ENCODE data around the gene TAF4. TPM values are rescaled to one million over a fixed set of nuclear protein-coding genes. Genes with fewer than 3 reads are reported as not detected.
A peak's percentile ranks its signal among the peaks of the same experiment; 100 is the strongest.

TAF4 gene
- total and polyA plus RNA-seq, 2 of the 13 experiments (the other 11 are each of a cell fraction or from before 2014, with no cell fraction given), result 5.9 to 12.0 TPM

- no peak for TF ChIP-seq PCBP1 (IDR thresholded peaks at IDR 0.05; ENCODE audit: borderline replicate concordance, low read depth, low read length)
- TF ChIP-seq ZNF17 (CRISPR knock-in tag; IDR thresholded peaks at IDR 0.05), result no peak
- TF ChIP-seq, protein P1, sequence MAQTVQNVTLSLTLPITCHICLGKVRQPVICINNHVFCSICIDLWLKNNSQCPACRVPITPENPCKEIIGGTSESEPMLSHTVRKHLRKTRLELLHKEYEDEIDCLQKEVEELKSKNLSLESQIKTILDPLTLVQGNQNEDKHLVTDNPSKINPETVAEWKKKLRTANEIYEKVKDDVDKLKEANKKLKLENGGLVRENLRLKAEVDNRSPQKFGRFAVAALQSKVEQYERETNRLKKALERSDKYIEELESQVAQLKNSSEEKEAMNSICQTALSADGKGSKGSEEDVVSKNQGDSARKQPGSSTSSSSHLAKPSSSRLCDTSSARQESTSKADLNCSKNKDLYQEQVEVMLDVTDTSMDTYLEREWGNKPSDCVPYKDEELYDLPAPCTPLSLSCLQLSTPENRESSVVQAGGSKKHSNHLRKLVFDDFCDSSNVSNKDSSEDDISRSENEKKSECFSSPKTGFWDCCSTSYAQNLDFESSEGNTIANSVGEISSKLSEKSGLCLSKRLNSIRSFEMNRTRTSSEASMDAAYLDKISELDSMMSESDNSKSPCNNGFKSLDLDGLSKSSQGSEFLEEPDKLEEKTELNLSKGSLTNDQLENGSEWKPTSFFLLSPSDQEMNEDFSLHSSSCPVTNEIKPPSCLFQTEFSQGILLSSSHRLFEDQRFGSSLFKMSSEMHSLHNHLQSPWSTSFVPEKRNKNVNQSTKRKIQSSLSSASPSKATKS (CRISPR knock-in tag; IDR thresholded peaks at IDR 0.05), result no peak
- TF ChIP-seq DR1 (CRISPR knock-in tag; IDR thresholded peaks at IDR 0.05), result no peak
- TF ChIP-seq ZMYM4 (CRISPR knock-in tag; IDR thresholded peaks at IDR 0.05), result peak; percentile 0; the same call in 1 of the 2 replicates
- TF ChIP-seq ZMAT3 (CRISPR knock-in tag; conservative IDR thresholded peaks at IDR 0.05), result 0 out of 2 replicates have a peak, but pooled peaks have one; percentile 6
- no peak for TF ChIP-seq MAFG (CRISPR knock-in tag; IDR thresholded peaks at IDR 0.05)
- TF ChIP-seq CBFB (CRISPR knock-in tag; IDR thresholded peaks at IDR 0.05), result no peak
- TF ChIP-seq SP4 (CRISPR knock-in tag; IDR thresholded peaks at IDR 0.05), result 0 out of 2 replicates have a peak, but pooled peaks have one; percentile 3
- no peak for TF ChIP-seq HNRNPK (IDR thresholded peaks at IDR 0.05; ENCODE audit: low read depth, low read length, poor library complexity, severe bottlenecking)
- TF ChIP-seq, protein P2, sequence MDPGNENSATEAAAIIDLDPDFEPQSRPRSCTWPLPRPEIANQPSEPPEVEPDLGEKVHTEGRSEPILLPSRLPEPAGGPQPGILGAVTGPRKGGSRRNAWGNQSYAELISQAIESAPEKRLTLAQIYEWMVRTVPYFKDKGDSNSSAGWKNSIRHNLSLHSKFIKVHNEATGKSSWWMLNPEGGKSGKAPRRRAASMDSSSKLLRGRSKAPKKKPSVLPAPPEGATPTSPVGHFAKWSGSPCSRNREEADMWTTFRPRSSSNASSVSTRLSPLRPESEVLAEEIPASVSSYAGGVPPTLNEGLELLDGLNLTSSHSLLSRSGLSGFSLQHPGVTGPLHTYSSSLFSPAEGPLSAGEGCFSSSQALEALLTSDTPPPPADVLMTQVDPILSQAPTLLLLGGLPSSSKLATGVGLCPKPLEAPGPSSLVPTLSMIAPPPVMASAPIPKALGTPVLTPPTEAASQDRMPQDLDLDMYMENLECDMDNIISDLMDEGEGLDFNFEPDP (CRISPR knock-in tag; conservative IDR thresholded peaks at IDR 0.05), result 0 out of 2 replicates have a peak, but pooled peaks have one; percentile 19
- no peak for TF ChIP-seq RFXAP (CRISPR knock-in tag; IDR thresholded peaks at IDR 0.05; ENCODE audit: borderline replicate concordance)
- TF ChIP-seq ZNF44 (CRISPR knock-in tag; IDR thresholded peaks at IDR 0.05), result no peak
- TF ChIP-seq CHCHD3 (CRISPR knock-in tag; IDR thresholded peaks at IDR 0.05), result no peak
- TF ChIP-seq IRF2 (CRISPR knock-in tag; IDR thresholded peaks at IDR 0.05), result no peak
- no peak for TF ChIP-seq GPN1 (CRISPR knock-in tag; IDR thresholded peaks at IDR 0.05; ENCODE audit: borderline replicate concordance)
- TF ChIP-seq GRHL1 (CRISPR knock-in tag; conservative IDR thresholded peaks at IDR 0.05), result no peak
- TF ChIP-seq DNMT1 (CRISPR knock-in tag; IDR thresholded peaks at IDR 0.05), result no peak
- no peak for TF ChIP-seq SALL1 (CRISPR knock-in tag; IDR thresholded peaks at IDR 0.05)
- TF ChIP-seq FOXC1 (CRISPR knock-in tag; IDR thresholded peaks at IDR 0.05; ENCODE audit: borderline replicate concordance), result no peak
- TF ChIP-seq ADNP (CRISPR knock-in tag; IDR thresholded peaks at IDR 0.05), result no peak
- TF ChIP-seq, protein P3, sequence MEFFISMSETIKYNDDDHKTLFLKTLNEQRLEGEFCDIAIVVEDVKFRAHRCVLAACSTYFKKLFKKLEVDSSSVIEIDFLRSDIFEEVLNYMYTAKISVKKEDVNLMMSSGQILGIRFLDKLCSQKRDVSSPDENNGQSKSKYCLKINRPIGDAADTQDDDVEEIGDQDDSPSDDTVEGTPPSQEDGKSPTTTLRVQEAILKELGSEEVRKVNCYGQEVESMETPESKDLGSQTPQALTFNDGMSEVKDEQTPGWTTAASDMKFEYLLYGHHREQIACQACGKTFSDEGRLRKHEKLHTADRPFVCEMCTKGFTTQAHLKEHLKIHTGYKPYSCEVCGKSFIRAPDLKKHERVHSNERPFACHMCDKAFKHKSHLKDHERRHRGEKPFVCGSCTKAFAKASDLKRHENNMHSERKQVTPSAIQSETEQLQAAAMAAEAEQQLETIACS (CRISPR knock-in tag; IDR thresholded peaks at IDR 0.05), result no peak
- TF ChIP-seq ZBTB42 (CRISPR knock-in tag; IDR thresholded peaks at IDR 0.05), result no peak
- TF ChIP-seq MIXL1 (CRISPR knock-in tag; IDR thresholded peaks at IDR 0.05), result no peak
- TF ChIP-seq RCOR2 (CRISPR knock-in tag; IDR thresholded peaks at IDR 0.05), result no peak
Measured at GRCh38 chr20:62031462-62032092, 34.1 kb downstream of the TAF4 start (continued).

All from HepG2 (cell line).